Kidney (tissue), 14 donors: Measurements from ENCODE around the gene DEPP1. TPM values are rescaled to one million over a fixed set of nuclear protein-coding genes. Genes with fewer than 3 reads are reported as not detected.

Experiments used
- DNase-seq, 5 donors: peaks; one replicate each; pipeline ENCODE4 v3.0.0-alpha.2; 2013 to 2020
- FAIRE-seq: peaks from 2 replicates; lab custom pipeline; 2012; peaks lifted over from hg19 to GRCh38; lab: Jason Lieb, UNC
- H3K27ac ChIP-seq, 2 donors: one replicate each; pipeline ENCODE4 v1.7.0; 2013; ENCODE audit warnings: low read depth in 2 of 2, low read length in 2 of 2, inconsistent platforms in 1 of 2
- H3K27me3 ChIP-seq: one replicate; pipeline ENCODE4 v1.7.1; 2013; ENCODE audit warnings: low read length, inconsistent platforms; ENCODE audit not compliant: control insufficient read depth, insufficient read depth
- H3K36me3 ChIP-seq, 3 donors: one replicate each; pipeline versions ENCODE4 v1.7.0 to v1.7.1; 2013; ENCODE audit warnings: low read length in 3 of 3, control low read depth in 1 of 3, inconsistent platforms in 1 of 3; ENCODE audit not compliant: insufficient read depth in 3 of 3, control insufficient read depth in 2 of 3
- H3K4me1 ChIP-seq, 3 donors: one replicate each; pipeline versions ENCODE4 v1.7.0 to v1.7.1; 2013; ENCODE audit warnings: low read length in 3 of 3, inconsistent platforms in 1 of 3, low read depth in 1 of 3; ENCODE audit not compliant: control insufficient read depth in 2 of 3, insufficient read depth in 2 of 3
- H3K4me3 ChIP-seq, 3 donors: one replicate each; pipeline versions ENCODE4 v1.7.0 to v1.8.1; 2013; ENCODE audit warnings: low read length in 3 of 3, control low read depth in 1 of 3, inconsistent platforms in 1 of 3
- H3K9ac ChIP-seq, 3 donors: one replicate each; pipeline versions ENCODE4 v1.7.0 to v1.7.1; 2013; ENCODE audit warnings: low read length in 3 of 3, control low read depth in 1 of 3, inconsistent platforms in 1 of 3
- H3K9me3 ChIP-seq, 3 donors: one replicate each; pipeline versions ENCODE4 v1.7.0 to v1.7.1; 2013; ENCODE audit warnings: low read length in 3 of 3, control low read depth in 1 of 3, inconsistent platforms in 1 of 3; ENCODE audit not compliant: control insufficient read depth in 2 of 3, insufficient read depth in 1 of 3
- intact Hi-C: fragments of 100-400 bp; cut with DNase I; formaldehyde crosslinking; loops from one replicate; pipeline ENCODE4 v1.11.1; 2022
- polyA plus RNA-seq: library from polyadenylated mRNA; stranded (reverse); fragments of 350-450 nt; fragmentation: Illumina TruSeq; extraction: RNeasy Lipid Tissue Mini Kit (QIAGEN cat#74804); gene quantifications from one replicate; pipeline ENCODE4 v1.2.3, GENCODE V29; 2014; ENCODE audit warnings: low read depth, low replicate concordance; ENCODE audit not compliant: insufficient read depth
- total RNA-seq: library from RNA; stranded (reverse); fragmentation: NEBNext Ultra II Directional; extraction: Animal tissue kit (Norgen Biotek cat#: 25700); gene quantifications from one replicate; pipeline ENCODE4 v1.2.1, GENCODE V29; 2021
- TF ChIP-seq, protein P1 (sequence below): IDR thresholded peaks from 3 replicates; pipeline ENCODE4 v1.5.1; 2012; ENCODE audit warnings: mild to moderate bottlenecking, moderate library complexity, borderline replicate concordance; ENCODE audit not compliant: insufficient read depth; ENCODE audit errors: extremely low read depth
- donor health status: control.
- donor health status: control.
- donor health status: control.
- donor health status: control.
- donor health status: control.
- donor health status: DM: yes; HTN: yes; CAD: no.
- donor health status: Normal renal cell carcinoma (clear cell type).

DEPP1 gene
- total and polyA plus RNA-seq, 2 donors from 2014 or later: 44.4 to 146 TPM

DNA sequence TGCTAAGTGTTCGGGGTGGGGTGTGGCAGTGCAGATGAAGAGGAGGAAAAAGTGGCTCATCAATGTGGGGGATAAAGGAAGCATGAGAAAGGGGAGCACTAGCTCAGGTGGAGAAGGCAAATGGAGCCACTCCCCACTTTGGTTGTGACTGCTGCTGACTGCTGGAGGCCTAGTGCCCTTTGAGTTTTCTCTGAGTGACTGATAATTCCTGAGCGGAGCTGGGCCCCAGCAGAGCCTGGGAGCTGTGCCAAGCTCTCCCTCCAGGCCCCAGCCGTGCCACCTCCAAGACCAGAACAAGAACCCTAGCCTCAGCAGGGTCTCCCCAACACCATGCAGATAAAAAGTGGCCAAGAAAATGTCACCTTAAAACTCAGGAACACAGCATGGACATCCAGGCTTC, 28.7 kb downstream of the DEPP1 start:
- H3K4me1 ChIP-seq: peaks cover 0 to 21% (median 11%) of the 10 kb centered on the region in 3 donors
- FAIRE-seq (no peak), DNase-seq (peak in 1 of 5 donors; percentile 14)
- intact Hi-C loops: no loop called here
- no peaks in the 10 kb centered on the region for H3K27me3 ChIP-seq
- no peak overlapping the region for H3K4me3 ChIP-seq
- peak overlapping the region in 1 of 2 donors; percentile 2 for H3K27ac ChIP-seq
- TF ChIP-seq, protein P1, sequence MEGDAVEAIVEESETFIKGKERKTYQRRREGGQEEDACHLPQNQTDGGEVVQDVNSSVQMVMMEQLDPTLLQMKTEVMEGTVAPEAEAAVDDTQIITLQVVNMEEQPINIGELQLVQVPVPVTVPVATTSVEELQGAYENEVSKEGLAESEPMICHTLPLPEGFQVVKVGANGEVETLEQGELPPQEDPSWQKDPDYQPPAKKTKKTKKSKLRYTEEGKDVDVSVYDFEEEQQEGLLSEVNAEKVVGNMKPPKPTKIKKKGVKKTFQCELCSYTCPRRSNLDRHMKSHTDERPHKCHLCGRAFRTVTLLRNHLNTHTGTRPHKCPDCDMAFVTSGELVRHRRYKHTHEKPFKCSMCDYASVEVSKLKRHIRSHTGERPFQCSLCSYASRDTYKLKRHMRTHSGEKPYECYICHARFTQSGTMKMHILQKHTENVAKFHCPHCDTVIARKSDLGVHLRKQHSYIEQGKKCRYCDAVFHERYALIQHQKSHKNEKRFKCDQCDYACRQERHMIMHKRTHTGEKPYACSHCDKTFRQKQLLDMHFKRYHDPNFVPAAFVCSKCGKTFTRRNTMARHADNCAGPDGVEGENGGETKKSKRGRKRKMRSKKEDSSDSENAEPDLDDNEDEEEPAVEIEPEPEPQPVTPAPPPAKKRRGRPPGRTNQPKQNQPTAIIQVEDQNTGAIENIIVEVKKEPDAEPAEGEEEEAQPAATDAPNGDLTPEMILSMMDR: no peak
- no peak overlapping the region for H3K9ac ChIP-seq
- H3K9me3 ChIP-seq: no peaks in the 10 kb centered on the region
- H3K36me3 ChIP-seq: no peaks in the 10 kb centered on the region

DNA sequence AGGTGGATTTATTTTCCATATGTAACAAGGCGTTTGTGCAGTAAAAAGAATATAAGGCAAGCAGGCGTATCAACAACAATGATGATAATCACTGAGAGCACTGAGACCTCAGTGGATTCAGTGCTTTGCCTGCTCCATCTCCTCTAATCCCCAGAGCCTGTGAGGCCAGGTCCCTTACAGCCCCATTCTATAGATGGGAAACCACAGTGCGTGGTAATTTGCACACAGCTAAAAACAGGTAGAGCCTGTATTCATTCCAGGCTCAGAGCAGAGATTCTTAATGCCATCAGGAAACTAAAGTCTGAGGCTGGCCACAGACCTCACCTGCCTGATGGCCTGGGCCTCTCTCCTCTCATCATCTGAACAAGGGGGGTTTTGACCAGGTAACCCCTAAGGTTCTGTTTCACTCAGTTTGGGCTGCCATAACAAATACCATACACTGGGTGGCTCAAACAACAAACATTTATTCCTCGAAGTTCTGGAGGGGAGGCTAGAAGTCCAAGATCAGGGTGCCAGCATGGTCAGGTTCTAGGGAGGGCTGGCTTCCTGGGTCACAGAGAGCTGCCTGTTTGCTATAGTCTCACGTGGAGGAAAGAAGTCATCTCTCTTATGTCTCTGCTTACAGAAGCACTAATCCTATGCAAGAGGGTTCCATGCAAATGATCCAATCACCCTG, 29.3 kb downstream of the DEPP1 start:
- peaks cover 0 to 21% (median 11%) of the 10 kb centered on the region in 3 donors for H3K4me1 ChIP-seq
- FAIRE-seq (no peak), DNase-seq (peak in 1 of 5 donors; percentile 6)
- H3K9ac ChIP-seq: no peak overlapping the region
- H3K36me3 ChIP-seq: no peaks in the 10 kb centered on the region
- no peaks in the 10 kb centered on the region for H3K27me3 ChIP-seq
- H3K27ac ChIP-seq: peak overlapping the region in 1 of 2 donors; percentile 2
- peaks cover 0 to 4% (median 2%) of the 10 kb centered on the region in 3 donors for H3K9me3 ChIP-seq
- TF ChIP-seq, protein P1: no peak
- no peak overlapping the region for H3K4me3 ChIP-seq
- intact Hi-C loops: no loop called here

DNA sequence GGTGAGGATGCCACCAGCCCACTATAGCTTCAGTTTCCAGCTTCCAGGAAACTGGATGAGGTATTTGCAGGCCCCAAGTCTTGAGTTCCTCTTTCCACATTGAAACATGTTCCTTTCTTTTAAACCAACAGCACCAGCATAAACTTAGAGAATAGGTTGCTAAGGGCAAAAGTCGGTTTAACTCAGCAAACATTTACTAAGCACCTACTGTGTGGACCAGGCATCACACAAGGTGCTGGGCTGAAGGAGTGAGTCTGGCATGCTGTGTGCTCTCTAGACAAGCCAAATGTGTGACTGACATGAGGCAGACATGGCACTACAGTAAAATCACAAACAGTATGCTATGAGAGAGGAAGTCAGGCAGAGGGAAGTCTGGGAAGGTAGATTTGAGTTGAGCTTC, 30.0 kb downstream of the DEPP1 start:
- TF ChIP-seq, protein P1: no peak
- peaks cover 0 to 21% (median 11%) of the 10 kb centered on the region in 3 donors for H3K4me1 ChIP-seq
- peak in 1 of 5 donors; percentile 10 for DNase-seq
- H3K9ac ChIP-seq: no peak overlapping the region
- H3K4me3 ChIP-seq: no peak overlapping the region
- no peak overlapping the region for H3K27ac ChIP-seq
- H3K36me3 ChIP-seq: no peaks in the 10 kb centered on the region
- intact Hi-C loops: no loop called here
- H3K27me3 ChIP-seq: no peaks in the 10 kb centered on the region
- no peak for FAIRE-seq
- peaks cover 0 to 6% (median 2%) of the 10 kb centered on the region in 3 donors for H3K9me3 ChIP-seq
